K562 (cell line): Measurements from ENCODE around the gene MZB1. TPM values are rescaled to one million over a fixed set of nuclear protein-coding genes. Genes with fewer than 3 reads are reported as not detected.

Source experiments
- FOXA3 ChIP-seq, 2 experiments: fragments of 450-650 bp in 1 of 2; sonication (generic) in 1 of 2; formaldehyde crosslinking; IDR thresholded peaks in 1 of 2; conservative IDR thresholded peaks in 1 of 2; 2 replicates each; pipeline versions ENCODE4 v1.4.0 to v1.8.0; 2020 to 2022; ENCODE audit warnings: mild to moderate bottlenecking in 2 of 2, missing genetic modification reagents in 1 of 2
- GTF2E2 ChIP-seq: fragments of 200-800 bp; sonication (Bioruptor generic); IDR thresholded peaks from 2 replicates; pipeline ENCODE4 v1.6.1; 2016; ENCODE audit warnings: missing genetic modification characterization, missing compliant biosample characterization
- KLF10 ChIP-seq: fragments of 250-450 bp; sonication (Bioruptor Pico); IDR thresholded peaks from 2 replicates; pipeline ENCODE4 v1.6.1; 2021; ENCODE audit warnings: matching md5 sums
- PRPF4 ChIP-seq: fragments of 200-400 bp; formaldehyde crosslinking; IDR thresholded peaks from one replicate; pipeline ENCODE4 v1.6.1; 2017; ENCODE audit warnings: low read length, low read depth, mild to moderate bottlenecking; ENCODE audit not compliant: insufficient read depth, poor library complexity, severe bottlenecking
- RBFOX2 ChIP-seq: fragments of 200-400 bp; formaldehyde crosslinking; IDR thresholded peaks from 2 replicates; pipeline ENCODE4 v1.6.1; 2017; ENCODE audit warnings: low read depth, mild to moderate bottlenecking, low read length, moderate library complexity
- RBM15 ChIP-seq: fragments of 200-400 bp; formaldehyde crosslinking; IDR thresholded peaks from 2 replicates; pipeline ENCODE4 v1.6.1; 2018; ENCODE audit warnings: mild to moderate bottlenecking, low read length, moderate library complexity; ENCODE audit not compliant: insufficient read depth
- SAFB ChIP-seq: fragments of 200-400 bp; formaldehyde crosslinking; IDR thresholded peaks from 2 replicates; pipeline ENCODE4 v1.6.1; 2017; ENCODE audit warnings: low read depth, low read length, borderline replicate concordance
- SMAD1 ChIP-seq: fragments of 150-350 bp; IDR thresholded peaks from 2 replicates; pipeline ENCODE4 v1.6.1; 2014; ENCODE audit warnings: low read length, low read depth; ENCODE audit not compliant: partially characterized antibody
- TAF15 ChIP-seq: fragments of 200-400 bp; formaldehyde crosslinking; IDR thresholded peaks from 2 replicates; pipeline ENCODE4 v1.6.1; 2017; ENCODE audit warnings: mild to moderate bottlenecking, low read depth, low read length, moderate library complexity
- XRCC5 ChIP-seq: fragments of 200-400 bp; formaldehyde crosslinking; IDR thresholded peaks from 2 replicates; pipeline ENCODE4 v1.6.1; 2017; ENCODE audit warnings: low read depth, mild to moderate bottlenecking, low read length
- ZNF232 ChIP-seq: sonication (generic); formaldehyde crosslinking; IDR thresholded peaks from 2 replicates; pipeline ENCODE4 v1.8.0; 2022; ENCODE audit warnings: mild to moderate bottlenecking, missing genetic modification reagents
- ZNF507 ChIP-seq: conservative IDR thresholded peaks from 2 replicates; pipeline ENCODE4 v1.6.1; 2017; ENCODE audit warnings: missing genetic modification characterization, missing compliant biosample characterization
- ZNF717 ChIP-seq: fragments of 250-450 bp; sonication (Bioruptor Pico); IDR thresholded peaks from 2 replicates; pipeline ENCODE4 v1.5.0; 2021
- ZNF764 ChIP-seq: fragments of 250-450 bp; sonication (Bioruptor Pico); IDR thresholded peaks from 2 replicates; pipeline ENCODE4 v1.4.0; 2020; ENCODE audit warnings: low read depth, mild to moderate bottlenecking, moderate library complexity
- ZNF79 ChIP-seq: fragments of 250-450 bp; sonication (Bioruptor Pico); IDR thresholded peaks from 2 replicates; pipeline ENCODE4 v1.4.0; 2020; ENCODE audit warnings: low read depth, mild to moderate bottlenecking, moderate library complexity
- polyA plus RNA-seq, 8 experiments: library from polyadenylated mRNA; depleted of rRNA in 4 of 8; stranded (reverse) in 5 of 8; unstranded in 3 of 8; fragments of >200 nt; fragmentation: Nextera tagmentation in 2 of 8; fragmentation: Illumina TruSeq in 1 of 8; extraction: Ambion mirVana in 2 of 8; extraction: Trizol in 1 of 8; gene quantifications; 2 replicates each; pipeline versions ENCODE4 v1.2.1 to v1.2.3, GENCODE V29; 2011 to 2014; ENCODE audit warnings: inconsistent platforms in 1 of 8, missing spikeins in 1 of 8
- total RNA-seq, 7 experiments: library from RNA; depleted of rRNA in 6 of 7; stranded (reverse); fragments of >200 nt in 6 of 7; fragmentation: Illumina TruSeq in 2 of 7; extraction: Trizol in 2 of 7; gene quantifications; 2 replicates each; pipeline versions ENCODE4 v1.2.1 to v1.2.3, GENCODE V29; 2011 to 2021; ENCODE audit warnings: low replicate concordance in 1 of 7
- TF ChIP-seq, protein P1 (sequence below), 2 experiments: fragments of 450-650 bp; IDR thresholded peaks; 2 replicates each; pipeline ENCODE4 v1.6.1; 2016; ENCODE audit warnings: mild to moderate bottlenecking in 2 of 2, borderline replicate concordance in 1 of 2, low read depth in 1 of 2, moderate library complexity in 1 of 2
- TF ChIP-seq, protein P2 (sequence below): fragments of 250-450 bp; sonication (Bioruptor Pico); IDR thresholded peaks from 2 replicates; pipeline ENCODE4 v1.8.0; 2021; ENCODE audit warnings: borderline replicate concordance, mild to moderate bottlenecking, moderate library complexity; ENCODE audit not compliant: poor library complexity, severe bottlenecking

The MZB1 gene
- total and polyA plus RNA-seq, 9 of the 15 experiments (the other 6 are each of a cell fraction or from before 2014, with no cell fraction given) = 0.13 to 0.31 TPM; not detected in 7

- TF ChIP-seq, protein P1, sequence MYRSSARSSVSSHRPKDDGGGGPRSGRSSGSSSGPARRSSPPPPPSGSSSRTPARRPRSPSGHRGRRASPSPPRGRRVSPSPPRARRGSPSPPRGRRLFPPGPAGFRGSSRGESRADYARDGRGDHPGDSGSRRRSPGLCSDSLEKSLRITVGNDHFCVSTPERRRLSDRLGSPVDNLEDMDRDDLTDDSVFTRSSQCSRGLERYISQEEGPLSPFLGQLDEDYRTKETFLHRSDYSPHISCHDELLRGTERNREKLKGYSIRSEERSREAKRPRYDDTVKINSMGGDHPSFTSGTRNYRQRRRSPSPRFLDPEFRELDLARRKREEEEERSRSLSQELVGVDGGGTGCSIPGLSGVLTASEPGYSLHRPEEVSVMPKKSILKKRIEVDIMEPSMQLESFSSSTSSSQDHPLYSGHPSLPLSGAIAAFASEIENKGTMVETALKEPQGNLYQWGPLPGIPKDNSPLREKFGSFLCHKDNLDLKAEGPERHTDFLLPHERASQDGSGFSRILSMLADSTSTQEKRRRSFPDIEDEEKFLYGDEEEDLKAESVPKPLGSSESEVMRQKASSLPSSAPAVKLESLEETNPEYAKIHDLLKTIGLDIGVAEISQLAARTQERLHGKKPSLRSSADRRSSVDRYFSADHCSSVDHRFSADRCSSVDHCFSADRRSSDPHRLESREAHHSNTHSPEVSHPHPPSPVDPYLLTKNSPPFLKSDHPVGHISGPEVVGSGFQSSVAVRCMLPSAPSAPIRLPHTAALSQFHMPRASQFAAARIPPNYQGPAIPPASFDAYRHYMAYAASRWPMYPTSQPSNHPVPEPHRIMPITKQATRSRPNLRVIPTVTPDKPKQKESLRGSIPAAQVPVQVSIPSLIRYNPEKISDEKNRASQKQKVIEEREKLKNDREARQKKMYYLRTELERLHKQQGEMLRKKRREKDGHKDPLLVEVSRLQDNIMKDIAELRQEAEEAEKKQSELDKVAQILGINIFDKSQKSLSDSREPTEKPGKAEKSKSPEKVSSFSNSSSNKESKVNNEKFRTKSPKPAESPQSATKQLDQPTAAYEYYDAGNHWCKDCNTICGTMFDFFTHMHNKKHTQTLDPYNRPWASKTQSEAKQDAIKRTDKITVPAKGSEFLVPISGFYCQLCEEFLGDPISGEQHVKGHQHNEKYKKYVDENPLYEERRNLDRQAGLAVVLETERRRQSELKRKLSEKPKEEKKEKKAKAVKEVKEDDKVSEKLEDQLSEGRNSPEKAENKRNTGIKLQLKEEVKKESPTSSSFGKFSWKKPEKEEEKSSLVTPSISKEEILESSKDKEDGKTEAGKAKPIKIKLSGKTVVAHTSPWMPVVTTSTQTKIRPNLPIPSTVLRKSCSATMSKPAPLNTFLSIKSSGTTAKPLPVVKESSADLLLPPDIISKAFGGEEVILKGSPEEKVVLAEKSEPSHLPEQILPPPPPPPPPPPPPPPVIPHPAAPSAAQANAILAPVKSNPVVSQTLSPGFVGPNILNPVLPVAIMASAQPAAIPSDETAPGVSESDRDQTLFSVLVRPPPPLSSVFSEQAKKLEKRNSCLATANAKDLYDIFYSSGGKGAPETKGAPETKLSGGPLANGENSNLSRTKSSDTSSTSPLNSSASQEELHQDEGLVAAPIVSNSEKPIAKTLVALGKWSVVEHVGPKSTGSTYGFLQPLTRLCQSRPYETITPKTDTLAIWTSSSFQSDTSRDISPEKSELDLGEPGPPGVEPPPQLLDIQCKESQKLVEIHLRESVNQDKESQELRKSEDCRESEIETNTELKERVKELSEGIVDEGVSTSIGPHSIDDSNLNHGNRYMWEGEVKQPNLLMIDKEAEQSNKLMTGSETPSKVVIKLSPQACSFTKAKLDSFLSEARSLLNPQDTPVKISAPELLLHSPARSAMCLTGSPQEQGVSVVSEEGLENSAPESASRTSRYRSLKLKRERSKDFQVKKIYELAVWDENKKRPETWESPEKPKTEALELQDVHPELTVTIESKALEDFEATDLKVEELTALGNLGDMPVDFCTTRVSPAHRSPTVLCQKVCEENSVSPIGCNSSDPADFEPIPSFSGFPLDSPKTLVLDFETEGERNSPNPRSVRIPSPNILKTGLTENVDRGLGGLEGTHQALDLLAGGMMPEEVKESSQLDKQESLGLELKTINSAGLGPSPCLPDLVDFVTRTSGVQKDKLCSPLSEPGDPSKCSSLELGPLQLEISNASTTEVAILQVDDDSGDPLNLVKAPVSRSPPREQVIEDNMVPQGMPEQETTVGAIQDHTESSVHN (IDR thresholded peaks at IDR 0.05; ENCODE audit: borderline replicate concordance in 1 of 2, low read depth in 1 of 2) = peak in 1 of 2 experiments; percentile 55; a peak in 1 of 4 replicates
- TF ChIP-seq TAF15 (no peak), XRCC5 (no peak), RBFOX2 (no peak), ZNF717 (no peak), GTF2E2 (tag) (0 out of 2 replicates have a peak, but pooled peaks have one; percentile 29), ZNF764 (no peak), ZNF507 (no peak), KLF10 (CRISPR knock-in tag) (no peak), SMAD1 (no peak), ZNF79 (CRISPR knock-in tag) (no peak), FOXA3 (CRISPR knock-in tag; conservative IDR thresholded peaks at IDR 0.05 in 1 of 2, IDR thresholded peaks at IDR 0.05 in 1 of 2) (no peak), PRPF4 (no peak), RBM15 (no peak), SAFB (no peak), ZNF232 (CRISPR knock-in tag) (no peak)
- TF ChIP-seq, protein P2, sequence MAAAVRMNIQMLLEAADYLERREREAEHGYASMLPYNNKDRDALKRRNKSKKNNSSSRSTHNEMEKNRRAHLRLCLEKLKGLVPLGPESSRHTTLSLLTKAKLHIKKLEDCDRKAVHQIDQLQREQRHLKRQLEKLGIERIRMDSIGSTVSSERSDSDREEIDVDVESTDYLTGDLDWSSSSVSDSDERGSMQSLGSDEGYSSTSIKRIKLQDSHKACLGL = no peak
These were observed 4.4 kb downstream of the MZB1 start (continued) for GRCh38 chr5:139385061-139386049.
